ENCODE data around the gene MLXIP.
"Not testable (repeated sequence)": the region's sequence is repeated elsewhere in the genome, so short reads cannot be mapped to it uniquely, and the experiment has no call there.

The MLXIP gene

DNA sequence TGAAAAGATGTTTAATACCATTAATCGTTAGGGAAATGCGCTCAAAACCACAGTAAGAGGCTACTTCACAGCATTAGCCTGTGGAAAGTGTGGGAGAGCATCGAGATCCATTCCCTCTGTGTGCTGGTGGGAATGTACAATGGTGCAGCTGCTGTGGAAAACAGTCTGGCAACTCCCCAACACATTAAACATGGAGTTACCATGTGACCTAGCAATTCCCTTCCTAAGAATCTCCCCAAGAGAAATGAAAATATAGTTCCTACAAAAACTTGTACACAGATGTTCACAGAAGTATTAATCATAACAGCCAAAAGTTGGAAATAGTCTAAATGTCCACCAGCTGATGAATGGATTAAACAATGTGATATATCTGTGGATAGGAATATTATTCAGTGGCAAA is 23.8 kb downstream of the MLXIP start:
- peaks cover 80% of the 10 kb centered on the region for H3K79me2 ChIP-seq (ENCODE audit: insufficient read depth, low read length)

DNA sequence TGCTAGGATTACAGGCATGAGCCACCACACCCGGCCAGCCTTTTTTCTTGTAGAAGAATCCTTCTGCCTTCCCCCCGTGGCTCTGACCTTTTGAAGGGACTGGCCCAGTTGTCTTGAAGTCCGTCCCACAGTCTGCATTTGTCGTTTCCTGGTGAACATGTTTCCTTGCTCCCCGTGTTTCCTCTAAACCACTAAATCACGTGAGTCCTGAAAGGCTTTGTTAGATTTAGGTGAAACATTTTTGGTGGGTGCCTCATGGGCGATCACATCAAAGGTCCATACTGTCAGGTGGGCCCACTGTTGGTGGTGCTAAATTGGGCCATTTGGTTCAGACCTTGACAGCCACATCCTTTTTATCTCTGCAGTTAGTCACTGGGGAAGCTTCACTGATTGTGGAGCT is 26.3 kb downstream of the MLXIP start:
- H3K27me3 ChIP-seq (ENCODE audit: insufficient read depth, low read length, poor library complexity, severe bottlenecking), result no peaks in the 10 kb centered on the region
- H3K9ac ChIP-seq (ENCODE audit: low read depth, low read length, poor library complexity, severe bottlenecking), result no peak overlapping the region
- no peak overlapping the region for H2AFZ ChIP-seq (ENCODE audit: low read length)
- H3K4me1 ChIP-seq (ENCODE audit: insufficient read depth, low read length, poor library complexity, severe bottlenecking), result peaks cover 12% of the 10 kb centered on the region
- no peaks in the 10 kb centered on the region for H3K9me2 ChIP-seq (replicated peaks; ENCODE audit: low read depth, low read length)
- no peak for TF ChIP-seq EZH2phosphoT487 (IDR thresholded peaks at IDR 0.05; ENCODE audit: borderline replicate concordance)
- TF ChIP-seq, protein P1, sequence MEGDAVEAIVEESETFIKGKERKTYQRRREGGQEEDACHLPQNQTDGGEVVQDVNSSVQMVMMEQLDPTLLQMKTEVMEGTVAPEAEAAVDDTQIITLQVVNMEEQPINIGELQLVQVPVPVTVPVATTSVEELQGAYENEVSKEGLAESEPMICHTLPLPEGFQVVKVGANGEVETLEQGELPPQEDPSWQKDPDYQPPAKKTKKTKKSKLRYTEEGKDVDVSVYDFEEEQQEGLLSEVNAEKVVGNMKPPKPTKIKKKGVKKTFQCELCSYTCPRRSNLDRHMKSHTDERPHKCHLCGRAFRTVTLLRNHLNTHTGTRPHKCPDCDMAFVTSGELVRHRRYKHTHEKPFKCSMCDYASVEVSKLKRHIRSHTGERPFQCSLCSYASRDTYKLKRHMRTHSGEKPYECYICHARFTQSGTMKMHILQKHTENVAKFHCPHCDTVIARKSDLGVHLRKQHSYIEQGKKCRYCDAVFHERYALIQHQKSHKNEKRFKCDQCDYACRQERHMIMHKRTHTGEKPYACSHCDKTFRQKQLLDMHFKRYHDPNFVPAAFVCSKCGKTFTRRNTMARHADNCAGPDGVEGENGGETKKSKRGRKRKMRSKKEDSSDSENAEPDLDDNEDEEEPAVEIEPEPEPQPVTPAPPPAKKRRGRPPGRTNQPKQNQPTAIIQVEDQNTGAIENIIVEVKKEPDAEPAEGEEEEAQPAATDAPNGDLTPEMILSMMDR (conservative IDR thresholded peaks at IDR 0.05; ENCODE audit: low read length), result no peak
- peak overlapping the region; percentile 0 for H3K4me2 ChIP-seq (ENCODE audit: low read depth, low read length, poor library complexity, severe bottlenecking)
- no peak overlapping the region for H3K4me3 ChIP-seq (ENCODE audit: low read length, poor library complexity, severe bottlenecking)
- H3K79me2 ChIP-seq (ENCODE audit: insufficient read depth, low read length), result peaks cover 79% of the 10 kb centered on the region
- H4K20me1 ChIP-seq (ENCODE audit: insufficient read depth, low read length, poor library complexity, severe bottlenecking), result peaks cover 6% of the 10 kb centered on the region
- H3K9me3 ChIP-seq (ENCODE audit: insufficient read depth, low read depth, low read length), result no peaks in the 10 kb centered on the region
- peaks cover 3% of the 10 kb centered on the region; the same call in 1 of the 2 replicates for H3K36me3 ChIP-seq (ENCODE audit: insufficient read depth, low read length)
- no peaks in the 10 kb centered on the region for H3F3A ChIP-seq (ENCODE audit: low read depth)

More for the DNA sequence above, 23.8 kb downstream of the MLXIP start:
- no peaks in the 10 kb centered on the region for H3F3A ChIP-seq (ENCODE audit: low read depth)
- no peaks in the 10 kb centered on the region for H3K9me2 ChIP-seq (replicated peaks; ENCODE audit: low read depth, low read length)
- no peaks in the 10 kb centered on the region for H4K20me1 ChIP-seq (ENCODE audit: insufficient read depth, low read length, poor library complexity, severe bottlenecking)
- TF ChIP-seq, protein P1 (conservative IDR thresholded peaks at IDR 0.05; ENCODE audit: low read length), result no peak
- TF ChIP-seq EZH2phosphoT487 (IDR thresholded peaks at IDR 0.05; ENCODE audit: borderline replicate concordance), result no peak
- H3K9me3 ChIP-seq (ENCODE audit: insufficient read depth, low read depth, low read length), result no peaks in the 10 kb centered on the region
- H3K4me3 ChIP-seq (ENCODE audit: low read length, poor library complexity, severe bottlenecking), result no peak overlapping the region
- H3K27me3 ChIP-seq (ENCODE audit: insufficient read depth, low read length, poor library complexity, severe bottlenecking), result no peaks in the 10 kb centered on the region
- H3K4me1 ChIP-seq (ENCODE audit: insufficient read depth, low read length, poor library complexity, severe bottlenecking), result peaks cover 25% of the 10 kb centered on the region
- no peak overlapping the region for H3K4me2 ChIP-seq (ENCODE audit: low read depth, low read length, poor library complexity, severe bottlenecking)
- no peak overlapping the region for H2AFZ ChIP-seq (ENCODE audit: low read length)
- no peak overlapping the region for H3K9ac ChIP-seq (ENCODE audit: low read depth, low read length, poor library complexity, severe bottlenecking)
- H3K36me3 ChIP-seq (ENCODE audit: insufficient read depth, low read length), result peaks cover 3% of the 10 kb centered on the region; the same call in 1 of the 2 replicates

DNA sequence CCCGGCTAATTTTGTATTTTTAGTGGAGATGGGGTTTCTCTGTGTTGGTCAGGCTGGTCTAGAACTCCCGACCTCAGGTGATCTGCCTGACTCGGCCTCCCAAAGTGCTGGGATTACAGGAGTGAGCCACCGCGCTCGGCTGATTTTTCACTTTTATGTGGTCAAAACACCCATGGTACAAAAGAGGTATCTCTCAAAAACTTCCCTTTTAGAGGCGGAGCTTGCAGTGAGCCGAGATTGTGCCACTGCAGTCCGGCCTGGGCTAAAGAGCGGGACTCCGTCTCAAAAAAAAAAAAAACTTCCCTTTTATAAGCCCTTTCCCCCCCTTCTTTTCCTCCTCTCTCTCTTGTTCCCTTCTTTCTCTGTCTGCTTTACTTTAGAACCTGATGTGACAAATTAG is 26.9 kb downstream of the MLXIP start:
- H3K9ac ChIP-seq (ENCODE audit: low read depth, low read length, poor library complexity, severe bottlenecking); H3K4me3 ChIP-seq (ENCODE audit: low read length, poor library complexity, severe bottlenecking); H3K9me3 ChIP-seq (ENCODE audit: insufficient read depth, low read depth, low read length); H3K4me1 ChIP-seq (ENCODE audit: insufficient read depth, low read length, poor library complexity, severe bottlenecking); H2AFZ ChIP-seq (ENCODE audit: low read length); H4K20me1 ChIP-seq (ENCODE audit: insufficient read depth, low read length, poor library complexity, severe bottlenecking); H3K4me2 ChIP-seq (ENCODE audit: low read depth, low read length, poor library complexity, severe bottlenecking); H3F3A ChIP-seq (ENCODE audit: low read depth); H3K27me3 ChIP-seq (ENCODE audit: insufficient read depth, low read length, poor library complexity, severe bottlenecking); H3K9me2 ChIP-seq (replicated peaks; ENCODE audit: low read depth, low read length); H3K36me3 ChIP-seq (ENCODE audit: insufficient read depth, low read length): not testable (repeated sequence)
- peaks cover 76% of the 10 kb centered on the region for H3K79me2 ChIP-seq (ENCODE audit: insufficient read depth, low read length)

DNA sequence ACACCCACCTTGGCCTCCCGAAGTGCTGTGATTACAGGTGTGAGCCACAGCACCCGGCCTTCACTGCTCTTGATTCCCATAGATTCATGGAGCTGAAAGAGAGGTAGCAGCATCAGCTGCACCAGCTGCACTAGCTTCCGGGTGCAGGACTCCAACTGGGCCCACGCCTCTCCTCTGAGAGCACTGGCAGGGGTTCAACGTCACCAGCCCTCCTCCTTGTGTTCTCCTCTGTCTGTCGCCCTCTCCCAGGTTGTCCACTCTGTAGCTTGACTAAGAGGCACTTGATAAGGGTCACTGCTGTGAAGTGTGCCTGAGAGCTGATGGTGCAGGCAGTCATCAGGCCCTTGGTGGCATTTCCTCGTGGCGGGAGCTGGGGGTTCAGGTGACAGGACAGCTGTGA is 28.3 kb downstream of the MLXIP start:
- Histone ChIP-seq H3K9me3 (ENCODE audit: insufficient read depth, low read depth, low read length) (no peaks in the 10 kb centered on the region), H3K4me1 (ENCODE audit: insufficient read depth, low read length, poor library complexity, severe bottlenecking) (no peaks in the 10 kb centered on the region), H3K4me2 (ENCODE audit: low read depth, low read length, poor library complexity, severe bottlenecking) (no peak overlapping the region), H3K9me2 (replicated peaks; ENCODE audit: low read depth, low read length) (no peaks in the 10 kb centered on the region), H3K79me2 (ENCODE audit: insufficient read depth, low read length) (peaks cover 73% of the 10 kb centered on the region), H3K9ac (ENCODE audit: low read depth, low read length, poor library complexity, severe bottlenecking) (no peak overlapping the region), H3F3A (ENCODE audit: low read depth) (no peaks in the 10 kb centered on the region), H2AFZ (ENCODE audit: low read length) (no peak overlapping the region), H3K4me3 (ENCODE audit: low read length, poor library complexity, severe bottlenecking) (no peak overlapping the region), H4K20me1 (ENCODE audit: insufficient read depth, low read length, poor library complexity, severe bottlenecking) (peaks cover 6% of the 10 kb centered on the region), H3K27me3 (ENCODE audit: insufficient read depth, low read length, poor library complexity, severe bottlenecking) (no peaks in the 10 kb centered on the region), H3K36me3 (ENCODE audit: insufficient read depth, low read length) (peaks cover 3% of the 10 kb centered on the region; the same call in 1 of the 2 replicates)
- no peak for TF ChIP-seq EZH2phosphoT487 (IDR thresholded peaks at IDR 0.05; ENCODE audit: borderline replicate concordance)
- TF ChIP-seq, protein P1 (conservative IDR thresholded peaks at IDR 0.05; ENCODE audit: low read length), result no peak

Measured in Loucy (cell line).